ENCODE results near the gene PTAR1. TPM values are rescaled to one million over a fixed set of nuclear protein-coding genes. Genes with fewer than 3 reads are reported as not detected.
"Not testable (repeated sequence)": the region's sequence is repeated elsewhere in the genome, so short reads cannot be mapped to it uniquely, and the experiment has no call there.

The PTAR1 gene, protein sequence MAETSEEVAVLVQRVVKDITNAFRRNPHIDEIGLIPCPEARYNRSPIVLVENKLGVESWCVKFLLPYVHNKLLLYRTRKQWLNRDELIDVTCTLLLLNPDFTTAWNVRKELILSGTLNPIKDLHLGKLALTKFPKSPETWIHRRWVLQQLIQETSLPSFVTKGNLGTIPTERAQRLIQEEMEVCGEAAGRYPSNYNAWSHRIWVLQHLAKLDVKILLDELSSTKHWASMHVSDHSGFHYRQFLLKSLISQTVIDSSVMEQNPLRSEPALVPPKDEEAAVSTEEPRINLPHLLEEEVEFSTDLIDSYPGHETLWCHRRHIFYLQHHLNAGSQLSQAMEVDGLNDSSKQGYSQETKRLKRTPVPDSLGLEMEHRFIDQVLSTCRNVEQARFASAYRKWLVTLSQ
- total RNA-seq = 98.2 TPM

DNA sequence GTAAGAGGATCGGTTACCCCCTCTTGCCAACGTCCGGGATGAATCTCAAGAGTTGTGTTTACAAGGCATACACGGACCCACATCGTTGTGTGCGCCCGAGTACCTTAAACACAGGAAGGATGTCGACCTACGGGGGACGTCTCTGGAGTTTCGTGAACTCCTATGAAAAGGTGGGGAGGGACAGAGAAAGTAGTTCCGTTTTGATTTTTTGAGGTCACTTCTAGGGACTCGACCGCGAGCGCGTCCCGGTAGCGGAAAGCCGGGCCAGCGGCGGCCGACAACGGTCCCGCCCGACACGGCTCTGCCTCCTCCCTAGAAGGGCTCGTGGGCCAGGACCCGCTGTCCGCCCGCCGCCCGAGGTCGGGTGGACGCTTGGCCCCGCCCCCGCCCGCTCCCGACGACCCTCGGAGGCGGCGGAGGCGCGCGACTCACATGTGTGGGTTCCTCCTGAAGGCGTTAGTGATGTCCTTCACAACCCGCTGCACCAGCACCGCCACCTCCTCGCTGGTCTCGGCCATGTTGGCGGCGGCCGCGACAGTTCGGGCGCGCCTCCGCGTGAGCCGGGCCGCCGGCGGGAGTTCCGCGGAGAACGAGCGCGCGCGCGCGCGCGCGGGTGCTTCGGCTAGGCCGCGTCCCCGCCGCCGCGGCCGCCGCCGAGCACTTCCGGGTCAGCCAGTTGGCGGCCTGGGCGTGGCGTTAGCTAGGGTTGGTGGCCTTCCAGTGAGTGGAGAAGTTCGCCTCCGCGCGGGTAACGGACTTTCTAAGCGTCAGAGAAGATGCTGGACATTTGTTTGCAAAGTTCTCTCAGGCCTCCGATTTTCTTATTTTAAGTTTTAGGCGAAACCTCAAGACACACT is at the start of gene PTAR1:
Gene PTAR1, minus strand, starts transcription at position 591 of the 857 bp plus-strand sequence. Its CDS starts 73 bp downstream, at position 518.
- peak; percentile 96 for DNase-seq

DNA sequence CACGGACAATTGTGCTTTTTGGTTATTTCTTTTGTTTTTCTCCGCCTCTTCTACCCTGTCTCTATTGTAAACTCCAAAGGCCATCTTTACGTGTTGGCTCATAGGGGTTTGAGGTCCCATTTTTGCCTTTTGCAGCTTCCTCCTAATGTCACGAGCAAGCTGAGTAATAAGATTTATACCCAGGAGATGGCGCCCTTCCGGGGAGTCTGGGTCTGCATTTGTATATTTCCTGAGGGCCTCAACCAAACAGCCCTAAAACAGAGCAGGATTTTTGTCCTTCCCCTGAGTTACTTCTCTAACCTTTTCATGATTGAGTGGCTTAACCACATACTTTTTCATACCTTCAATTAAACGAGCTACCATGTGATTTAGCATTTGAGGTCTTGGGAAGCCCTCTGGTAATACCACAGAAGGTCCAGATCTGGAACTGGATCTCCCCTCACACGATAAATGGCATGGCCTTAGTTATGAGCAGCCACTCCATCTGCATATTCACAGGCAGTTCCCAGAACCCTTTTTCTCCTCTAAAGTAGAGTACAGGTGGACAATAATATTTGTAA is 49.6 kb upstream of the PTAR1 start:
- DNase-seq = no peak

DNA sequence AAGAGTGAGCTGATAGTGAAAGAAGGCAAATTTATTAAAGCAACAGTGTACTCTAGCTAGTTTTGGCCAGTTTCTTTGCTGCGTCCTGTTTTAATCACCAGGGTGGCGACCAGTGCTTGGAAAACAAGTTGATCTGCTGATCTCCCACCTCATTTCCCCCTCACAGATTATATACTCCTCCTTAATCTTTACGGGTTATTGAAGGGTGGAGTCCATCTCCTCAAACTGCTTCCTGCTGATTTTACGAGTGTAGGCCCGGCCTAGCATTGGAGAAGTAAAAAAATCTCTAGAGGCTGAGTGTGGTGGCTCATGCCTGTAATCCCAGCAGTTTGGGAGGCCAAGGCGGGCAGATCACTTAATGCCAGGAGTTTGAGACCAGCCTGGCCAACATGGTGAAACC is 46.8 kb upstream of the PTAR1 start:
- DNase-seq = no peak

DNA sequence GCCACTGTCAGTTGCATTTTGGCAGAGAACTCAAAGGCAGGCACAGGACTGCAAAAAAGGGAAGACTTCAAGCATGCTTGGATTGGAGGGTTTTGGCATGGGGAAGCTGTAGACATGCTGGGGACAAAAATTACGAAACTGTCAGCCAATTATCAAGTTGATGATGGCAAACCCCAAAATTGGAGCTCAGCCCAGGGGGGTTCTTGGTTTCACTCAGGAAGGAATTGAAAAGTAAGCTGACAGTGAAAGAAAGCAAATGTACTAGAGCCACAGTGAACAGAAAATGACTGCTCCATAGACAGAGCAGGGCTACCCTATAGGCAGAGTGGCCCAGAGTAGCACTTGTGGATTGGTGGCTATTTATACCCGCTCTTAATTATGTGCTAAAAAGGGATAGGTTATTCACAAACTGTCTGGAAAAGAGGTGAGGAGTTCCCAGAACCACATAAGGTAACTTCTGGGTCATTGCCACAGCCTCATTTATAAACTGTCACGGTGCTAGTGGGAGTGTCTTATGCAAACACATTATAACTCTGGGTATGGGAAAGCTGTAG is 46.2 kb upstream of the PTAR1 start:
- DNase-seq = peak; percentile 36

DNA sequence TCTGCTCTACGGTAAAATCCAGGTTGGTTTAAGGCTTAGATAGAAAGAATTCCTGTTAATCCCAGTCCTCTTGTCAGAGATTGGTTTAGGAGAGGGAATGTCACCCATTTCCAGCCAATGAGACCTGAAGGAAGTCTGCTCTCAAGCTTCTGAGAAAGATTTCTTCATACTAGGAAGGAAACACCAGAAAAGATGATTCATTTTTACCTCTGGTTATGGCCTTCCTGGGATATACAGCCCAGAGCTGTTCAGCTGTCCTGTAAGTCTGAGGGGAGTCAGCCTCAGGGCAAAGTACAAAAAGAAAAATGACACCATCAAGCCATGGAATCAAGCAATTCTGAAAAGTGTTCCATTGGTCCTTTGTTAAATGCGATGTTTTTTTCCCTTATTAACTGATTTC is 42.2 kb upstream of the PTAR1 start:
- no peak for DNase-seq

DNA sequence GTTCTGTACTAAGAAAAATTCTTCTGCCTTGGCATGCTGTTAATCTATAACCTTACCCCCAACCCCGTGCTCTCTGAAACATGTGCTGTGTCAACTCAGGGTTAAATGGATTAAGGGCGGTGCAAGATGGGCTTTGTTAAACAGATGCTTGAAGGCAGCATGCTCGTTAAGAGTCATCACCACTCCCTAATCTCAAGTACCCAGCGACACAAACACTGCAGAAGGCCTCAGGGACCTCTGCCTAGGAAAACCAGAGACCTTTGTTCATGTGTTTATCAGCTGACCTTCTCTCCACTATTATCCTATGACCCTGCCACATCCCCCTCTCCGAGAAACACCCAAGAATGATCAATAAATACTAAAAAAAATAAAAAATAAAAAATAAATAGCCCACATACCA is 40.2 kb upstream of the PTAR1 start:
- DNase-seq = not testable (repeated sequence)

DNA sequence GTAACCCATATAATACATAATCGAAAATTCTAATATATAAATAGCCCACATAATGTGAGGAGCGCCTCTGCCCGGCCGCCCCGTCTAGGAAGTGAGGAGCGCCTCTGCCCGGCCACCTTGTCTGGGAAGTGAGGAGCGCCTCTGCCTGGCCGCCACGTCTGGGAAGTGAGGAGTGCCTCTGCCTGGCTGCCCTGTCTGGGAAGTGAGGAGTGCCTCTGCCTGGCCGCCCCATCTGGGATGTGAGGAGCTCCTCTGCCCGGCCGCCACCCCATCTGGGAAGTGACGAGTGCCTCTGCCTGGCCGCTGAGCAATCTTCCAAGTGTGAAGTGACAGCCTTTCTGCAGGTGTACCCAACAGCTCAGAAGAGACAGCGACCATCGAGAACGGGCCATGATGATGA is 39.7 kb upstream of the PTAR1 start:
- not testable (repeated sequence) for DNase-seq

DNA sequence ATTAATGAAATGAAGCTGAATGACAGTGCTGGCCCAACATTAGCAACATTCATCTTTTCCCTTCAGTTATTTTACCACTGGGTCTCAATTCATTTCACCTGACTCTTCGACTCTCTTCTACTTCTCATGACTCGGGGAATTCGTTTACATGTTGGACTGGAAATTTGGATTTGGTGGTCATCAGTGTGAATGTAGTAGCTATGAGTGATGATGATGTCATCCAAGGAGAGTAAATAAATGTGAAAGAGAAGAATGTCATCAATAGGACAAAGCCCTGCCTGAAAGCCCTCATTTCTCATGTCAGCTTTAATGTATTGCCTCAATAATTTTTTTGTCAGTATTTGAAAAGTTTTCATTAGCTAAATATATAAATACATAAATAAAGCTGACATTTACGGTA is 38.9 kb upstream of the PTAR1 start:
- DNase-seq = no peak

DNA sequence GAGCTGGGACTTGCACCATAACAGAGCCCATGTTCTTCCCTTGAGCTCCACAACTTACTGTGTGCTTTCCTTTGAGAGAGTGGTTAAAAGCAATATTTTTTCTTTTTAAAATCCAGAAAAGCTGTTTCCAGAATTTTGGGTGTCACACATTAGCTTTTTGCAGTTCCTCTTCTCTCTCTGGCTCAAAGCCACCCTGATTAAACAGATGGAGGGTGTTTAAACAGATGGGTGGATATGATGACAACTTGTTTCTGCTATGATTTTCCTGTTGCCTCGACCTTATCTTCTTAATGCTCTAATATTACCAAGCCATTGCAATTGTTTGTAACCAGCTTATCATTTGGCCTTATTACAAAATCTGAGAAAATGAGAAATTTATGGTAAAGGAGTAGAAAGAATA is 37.9 kb upstream of the PTAR1 start:
- DNase-seq = no peak

DNA sequence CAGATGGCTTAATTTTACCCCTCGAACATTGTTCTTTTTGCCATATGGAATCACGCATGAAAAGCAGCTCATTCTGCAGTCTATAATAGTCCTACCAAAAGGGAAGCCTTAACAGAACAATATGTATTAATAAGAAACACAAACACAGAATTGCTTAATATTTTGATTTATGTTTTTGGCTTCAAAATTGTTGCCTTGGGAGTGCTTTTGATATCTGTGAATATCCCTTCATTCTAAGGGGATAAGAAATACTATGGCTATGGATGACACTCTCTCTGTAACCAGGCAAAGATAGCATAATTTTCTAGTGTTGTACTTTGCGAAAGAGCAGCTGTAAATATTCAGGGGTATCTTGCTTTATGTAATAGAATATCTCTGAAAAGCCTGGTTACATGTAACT is 34.5 kb upstream of the PTAR1 start:
- DNase-seq = no peak

DNA sequence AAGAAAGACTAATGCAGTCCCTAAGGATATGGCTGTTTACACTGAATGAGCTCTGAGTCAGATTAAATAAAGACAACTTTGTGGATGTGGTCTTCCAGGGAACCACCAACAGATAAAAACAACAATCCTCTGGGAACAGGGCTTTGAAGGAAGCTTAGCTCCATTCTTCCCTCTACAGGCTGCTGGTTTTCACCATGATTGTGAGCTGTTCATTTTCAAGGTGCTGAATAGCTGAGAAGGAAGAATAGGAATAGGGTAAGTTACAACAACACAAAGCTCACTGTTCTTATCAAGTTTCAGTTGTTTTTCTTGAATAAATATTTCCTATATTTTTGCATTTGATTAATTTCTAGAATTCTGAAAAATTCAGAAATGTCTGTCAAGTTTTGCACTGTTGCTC is 25.9 kb upstream of the PTAR1 start:
- DNase-seq = peak; percentile 4

DNA sequence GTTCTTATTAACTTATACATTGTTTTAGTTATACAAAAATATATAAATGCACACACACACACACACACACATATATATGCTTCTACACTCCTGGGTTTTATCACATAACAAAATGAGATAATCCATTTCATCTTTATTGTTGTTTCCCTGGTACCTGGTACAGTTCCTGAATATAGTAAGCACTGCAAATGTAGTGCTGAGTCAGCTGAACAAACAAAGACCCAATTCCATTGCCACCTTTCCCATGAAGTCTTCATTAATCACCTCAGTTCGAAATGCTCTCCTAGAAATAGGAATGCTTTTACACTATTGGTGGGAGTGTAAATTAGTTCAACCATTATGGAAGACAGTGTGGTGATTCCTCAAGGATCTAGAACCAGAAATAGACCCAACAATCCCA is 13.4 kb upstream of the PTAR1 start:
- DNase-seq = no peak

DNA sequence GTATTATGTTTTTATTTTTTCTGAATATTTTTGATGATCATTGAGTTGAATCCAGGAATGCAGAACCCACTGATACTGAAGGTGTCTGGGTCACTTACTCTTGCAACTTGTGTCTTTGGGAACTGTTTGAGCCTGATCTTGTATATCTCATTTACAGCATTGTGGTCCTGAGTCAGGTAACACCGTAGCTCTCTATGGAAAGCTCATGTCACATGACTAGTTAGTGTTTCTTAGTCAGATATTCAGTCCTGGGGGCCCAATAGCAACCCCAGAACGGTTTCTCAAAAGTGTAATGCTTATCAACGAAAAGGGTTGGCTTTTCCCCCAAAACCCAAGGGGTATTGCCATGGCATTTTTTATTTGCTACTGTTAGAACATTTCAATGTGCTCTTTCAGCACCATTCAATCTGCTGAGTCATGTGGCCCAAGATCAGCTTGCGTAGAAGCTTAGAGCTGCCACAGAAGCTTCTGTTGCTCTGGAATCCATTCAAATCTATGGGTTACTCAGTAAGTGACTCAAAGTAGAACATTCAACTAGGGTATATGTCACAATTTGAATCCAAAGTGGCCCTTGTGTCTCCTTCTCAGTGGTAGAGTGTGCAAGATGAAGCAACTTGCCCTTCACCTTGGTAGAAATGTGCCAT is 12.1 kb upstream of the PTAR1 start:
- no peak for DNase-seq

DNA sequence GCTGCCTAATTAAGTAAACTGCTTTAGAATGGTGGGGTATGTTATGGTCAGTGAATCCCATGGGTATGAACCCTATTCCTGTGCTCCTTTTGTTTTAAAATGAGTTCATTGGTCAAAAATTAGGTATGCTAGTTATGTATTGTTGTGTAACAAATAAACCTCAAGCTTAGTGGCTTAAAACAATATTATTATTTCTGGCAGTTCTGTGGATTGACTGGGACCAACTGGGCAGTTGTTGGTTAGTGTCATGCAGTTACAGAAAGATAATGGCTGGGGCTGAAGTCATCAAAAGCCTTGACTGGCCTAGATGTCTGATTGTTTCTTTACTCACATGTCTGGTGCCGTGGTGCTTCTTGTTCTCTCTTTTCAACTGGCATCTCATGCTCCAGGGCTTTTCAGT is 8.9 kb upstream of the PTAR1 start:
- no peak for DNase-seq

DNA sequence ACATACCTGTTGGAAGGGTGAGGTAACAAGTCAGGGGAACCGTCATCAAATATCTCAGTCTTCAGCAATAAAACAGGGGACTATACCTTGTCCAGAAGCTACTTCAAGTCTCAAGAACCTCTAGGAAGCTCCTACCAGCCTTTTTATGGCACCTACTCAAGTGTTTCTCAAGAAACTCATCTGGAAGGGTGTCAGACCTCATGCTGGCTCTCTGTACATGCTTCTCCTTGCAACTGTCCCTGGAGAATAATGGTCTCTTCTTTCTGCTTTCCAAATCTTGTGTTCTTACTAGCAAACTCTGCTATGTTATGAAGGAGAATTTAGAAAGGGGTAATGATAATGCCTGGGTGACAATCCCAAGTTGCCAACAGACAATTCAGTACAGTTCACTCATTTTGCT is 8.3 kb upstream of the PTAR1 start:
- DNase-seq = no peak

DNA sequence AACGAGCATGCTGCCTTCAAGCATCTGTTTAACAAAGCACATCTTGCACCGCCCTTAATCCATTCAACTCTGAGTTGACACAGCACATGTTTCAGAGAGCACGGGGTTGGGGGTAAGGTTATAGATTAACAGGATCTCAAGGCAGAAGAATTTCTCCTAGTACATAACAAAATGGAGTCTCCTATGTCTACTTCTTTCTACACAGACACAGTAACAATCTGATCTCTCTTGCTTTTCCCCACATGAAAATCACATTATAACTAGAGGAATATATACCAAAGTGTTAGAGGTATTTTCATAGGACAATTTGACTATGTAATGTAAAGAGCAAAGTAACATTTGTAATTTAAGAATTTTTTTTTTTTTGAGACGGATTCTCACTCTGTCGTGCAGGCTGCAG is 4.1 kb upstream of the PTAR1 start:
- not testable (repeated sequence) for DNase-seq

DNA sequence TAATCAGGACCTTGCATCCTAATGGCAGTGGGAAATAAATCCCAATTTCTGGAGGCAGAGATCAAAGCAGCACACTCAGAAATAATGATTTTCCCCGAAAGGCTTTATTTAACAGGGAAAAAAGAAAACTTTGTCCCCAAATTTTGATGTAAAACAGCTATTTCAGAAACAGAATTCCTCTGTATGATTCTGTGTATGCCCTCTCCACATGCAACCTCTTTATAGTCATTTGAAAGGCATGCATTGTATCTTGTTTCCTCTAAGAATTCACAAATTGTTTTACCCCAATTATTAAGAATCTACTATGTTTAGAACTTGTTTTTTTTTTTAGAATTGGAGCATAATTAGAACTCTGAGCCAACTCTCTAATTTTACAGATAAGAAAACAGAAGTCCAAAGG is 2.7 kb upstream of the PTAR1 start:
- DNase-seq = no peak

DNA sequence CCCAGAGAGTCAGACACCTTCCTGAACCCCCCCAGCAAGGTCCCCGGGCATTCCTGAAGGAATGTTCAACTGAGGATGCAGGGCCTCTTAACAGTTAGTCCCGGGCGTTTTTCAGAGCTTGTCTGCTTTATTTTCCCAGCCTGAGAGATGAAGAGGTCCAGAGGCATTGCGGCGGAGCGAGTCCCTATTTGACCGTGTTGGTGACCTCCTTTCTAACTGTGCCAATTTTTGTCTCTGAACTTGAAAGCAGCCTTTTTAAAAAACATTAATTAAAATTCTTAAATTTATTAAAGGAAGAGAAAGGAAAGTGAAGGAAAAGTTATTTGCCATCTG is 433 bp upstream of the PTAR1 start:
- no peak for DNase-seq

DNA sequence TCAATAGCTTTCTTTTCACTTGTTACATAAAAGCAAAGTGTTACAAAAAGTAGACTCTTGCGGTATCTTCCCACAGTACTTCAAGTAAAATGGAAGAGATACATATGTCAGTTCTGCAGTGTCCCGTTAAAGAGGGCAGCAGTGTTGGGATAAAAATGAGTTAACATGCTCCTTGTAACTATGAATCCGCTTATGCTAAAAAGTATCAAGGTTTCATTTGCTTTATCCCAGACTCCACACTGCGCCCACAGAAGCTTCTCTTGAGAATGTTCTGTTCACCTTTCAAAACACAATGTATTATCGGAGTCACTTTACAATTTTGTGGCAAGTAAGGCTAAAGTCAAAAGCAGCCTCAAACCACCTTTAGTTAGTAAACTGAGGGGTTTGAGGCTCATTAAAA is 790 bp downstream of the PTAR1 start:
- peak; percentile 70 for DNase-seq

DNA sequence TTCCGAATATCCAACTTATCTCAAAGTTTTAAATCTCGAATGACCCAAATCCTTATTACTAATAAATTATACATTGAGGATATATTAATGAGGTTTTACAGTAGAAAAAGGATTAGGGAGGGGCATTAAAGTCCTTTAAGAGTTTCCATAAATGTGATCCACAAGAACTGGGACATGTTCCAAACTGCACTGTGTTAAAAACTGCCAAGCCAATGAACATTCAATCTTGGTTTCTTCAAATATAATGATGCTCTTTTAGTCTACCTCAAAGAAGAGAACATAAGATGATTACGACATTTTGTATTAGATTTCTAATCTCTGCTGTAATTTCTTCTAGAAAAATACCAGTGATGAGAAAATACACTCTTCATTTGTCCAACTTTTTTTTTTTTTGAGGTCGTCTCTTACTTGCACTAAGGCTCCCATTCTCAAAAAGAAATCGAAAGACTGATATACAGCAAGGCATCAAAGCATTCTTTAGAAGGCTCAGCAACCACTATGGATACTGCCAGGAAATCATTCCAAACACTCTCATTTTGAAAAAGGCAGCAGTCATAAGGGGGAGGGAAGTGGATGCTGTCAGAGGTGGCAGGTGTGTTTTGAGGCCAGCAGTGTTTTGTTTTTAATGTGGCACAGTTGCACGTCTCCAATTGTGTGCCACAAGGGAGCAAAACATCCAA is 1.7 kb downstream of the PTAR1 start:
- DNase-seq = peak; percentile 19

DNA sequence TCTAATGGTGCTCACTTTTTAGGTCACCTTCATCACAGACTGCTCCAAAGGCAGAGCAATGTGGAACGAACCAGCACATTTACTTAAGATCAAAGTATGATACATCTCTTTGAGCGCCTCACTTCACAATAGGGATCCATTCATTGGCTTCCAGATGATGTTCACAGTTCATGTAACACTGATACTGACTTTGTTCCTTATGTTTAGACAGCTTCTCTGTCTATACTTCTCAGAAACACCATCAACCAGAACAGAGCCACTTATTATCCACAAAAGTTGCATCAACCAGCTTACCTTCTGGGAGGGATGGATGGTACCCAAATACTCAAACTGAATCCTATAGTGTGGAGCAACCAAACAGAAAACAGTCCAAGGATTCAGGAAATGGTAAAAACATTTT is 4.6 kb downstream of the PTAR1 start:
- DNase-seq = no peak

DNA sequence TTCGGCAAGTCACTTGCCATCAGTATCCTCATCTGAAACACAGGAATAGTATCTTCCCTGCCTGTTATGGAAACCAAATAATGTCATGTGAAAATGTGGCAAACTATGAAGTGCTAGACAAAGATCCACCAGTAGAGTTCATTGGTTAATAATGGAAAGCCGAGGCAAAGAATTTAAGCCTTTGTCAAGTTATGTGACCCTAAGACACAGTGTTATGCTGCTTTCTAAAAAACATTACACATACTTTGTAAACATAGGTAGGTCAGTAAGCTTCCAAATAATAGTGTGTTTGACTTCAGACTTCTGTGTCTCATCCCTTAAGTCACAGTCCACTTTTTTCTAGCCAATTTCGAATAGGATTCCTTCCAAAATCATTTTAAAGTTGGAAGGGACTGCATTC is 6.0 kb downstream of the PTAR1 start:
- no peak for DNase-seq

Data from tongue (tissue), 2 donors.